GM21619 (cell line): ENCODE results near the gene PRKCQ.
"Not testable (repeated sequence)": the region's sequence is repeated elsewhere in the genome, so short reads cannot be mapped to it uniquely, and the experiment has no call there.

ENCODE experiments used
- ATAC-seq: cut with Tn5 transposase; IDR thresholded peaks from one replicate; pipeline ENCODE4 v1.9.1; 2021; ENCODE audit not compliant: unreplicated experiment

The PRKCQ gene

DNA sequence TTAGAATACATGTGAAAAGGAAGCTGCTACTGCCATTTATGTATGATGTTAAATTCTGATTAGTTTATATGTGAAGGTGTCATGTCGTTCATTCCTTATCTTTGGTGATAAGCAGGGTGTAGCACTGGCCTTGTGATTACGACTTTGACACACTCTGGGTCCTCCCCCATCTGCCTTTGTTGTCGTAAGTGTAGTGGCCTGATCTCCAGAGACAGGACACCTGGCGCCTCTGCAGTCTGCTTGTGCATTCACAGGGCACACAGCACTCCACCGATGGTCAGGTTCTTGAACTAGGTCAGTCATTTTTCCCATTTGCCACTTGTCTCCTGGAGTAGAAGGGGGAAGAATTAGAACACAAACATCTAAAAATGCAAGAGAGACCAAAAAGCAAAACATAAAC is 186.0 kb downstream of the PRKCQ start:
- no peak for ATAC-seq

DNA sequence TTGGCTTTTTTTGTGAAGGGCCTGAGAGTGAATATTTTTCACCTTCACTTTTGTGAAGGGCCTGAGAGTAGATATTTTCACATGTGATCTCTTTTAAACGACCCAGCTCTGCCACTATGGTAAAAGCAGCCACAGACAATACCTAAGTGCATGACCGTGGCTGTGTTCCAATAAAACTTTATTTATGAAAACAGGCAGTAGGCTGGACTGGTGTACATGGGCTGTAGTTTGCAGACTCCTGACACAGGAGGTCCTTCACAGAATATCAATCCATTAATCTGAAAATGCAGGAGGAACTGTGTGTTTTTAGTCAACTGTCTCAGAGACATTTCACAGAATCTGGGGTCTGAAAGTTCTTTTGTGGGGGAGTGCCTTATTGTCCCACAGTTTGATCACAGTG is 186.9 kb downstream of the PRKCQ start:
- ATAC-seq, result no peak

DNA sequence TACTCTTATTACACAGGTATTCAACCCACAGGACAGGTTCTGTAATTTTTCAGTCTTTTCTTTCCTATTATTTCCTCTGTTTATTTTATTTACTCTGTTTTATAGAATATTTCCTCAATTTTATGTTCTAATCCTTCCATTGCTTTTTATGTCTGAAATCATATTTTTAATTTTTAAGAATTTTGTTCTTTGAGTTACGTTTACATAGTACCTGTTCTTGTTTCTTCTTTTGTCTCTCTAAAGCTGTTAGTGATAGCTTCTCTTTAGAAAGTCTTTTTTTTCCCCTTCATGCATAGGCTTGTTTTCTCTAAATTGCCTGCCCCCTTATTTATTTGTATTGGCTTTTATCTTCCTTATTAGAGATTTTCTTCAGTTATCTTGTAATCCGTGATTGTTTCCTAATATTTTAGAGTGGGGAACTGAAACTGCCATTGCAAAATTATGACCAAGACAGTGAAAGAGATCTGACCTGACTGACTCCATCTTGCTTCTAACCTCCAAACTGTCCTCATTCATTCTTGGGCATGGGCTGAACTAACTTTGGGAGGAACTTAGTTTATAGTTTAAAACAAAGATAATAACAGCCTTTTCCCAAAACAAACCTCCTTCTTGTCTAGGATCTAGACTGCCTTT is 189.7 kb downstream of the PRKCQ start:
- no peak for ATAC-seq

DNA sequence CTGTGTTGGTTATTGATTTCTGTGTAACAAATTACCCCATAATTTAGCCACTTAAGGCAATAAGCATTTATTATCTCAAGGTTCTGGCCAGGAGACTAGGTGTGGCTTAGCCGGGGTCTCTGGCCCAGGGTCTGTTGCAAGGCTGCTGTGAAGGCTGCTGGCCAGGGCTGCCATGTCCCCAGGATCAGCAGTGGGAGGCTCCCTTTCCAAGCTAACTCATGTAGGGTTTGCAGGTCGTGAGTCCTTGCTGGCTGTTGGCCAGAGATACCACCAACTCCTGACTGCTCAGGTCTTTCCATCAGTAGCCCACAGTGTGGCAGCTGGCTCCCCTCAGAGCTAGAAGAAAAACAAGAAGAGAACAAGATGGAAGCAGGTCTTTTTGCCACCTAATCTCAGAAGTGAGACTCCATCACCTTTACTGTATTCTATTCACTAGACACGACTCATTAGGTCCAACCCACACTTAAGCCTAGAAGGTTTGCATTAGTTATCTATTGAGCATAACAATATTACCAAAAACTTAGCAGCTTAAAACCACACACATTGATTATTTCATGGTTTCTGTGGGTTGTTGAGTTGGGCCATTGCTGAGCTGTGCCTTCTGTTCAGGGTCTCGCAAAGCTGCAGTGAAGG is 191.7 kb downstream of the PRKCQ start:
- no peak for ATAC-seq

- no peak for ATAC-seq
These were observed 193.1 kb downstream of the PRKCQ start for GRCh38 chr10:6386960-6387359.

- no peak for ATAC-seq
These were observed 193.7 kb downstream of the PRKCQ start for GRCh38 chr10:6386346-6386745.

GRCh38 chr10:6385665-6386064 is 194.4 kb downstream of the PRKCQ start:
- ATAC-seq, result no peak

DNA sequence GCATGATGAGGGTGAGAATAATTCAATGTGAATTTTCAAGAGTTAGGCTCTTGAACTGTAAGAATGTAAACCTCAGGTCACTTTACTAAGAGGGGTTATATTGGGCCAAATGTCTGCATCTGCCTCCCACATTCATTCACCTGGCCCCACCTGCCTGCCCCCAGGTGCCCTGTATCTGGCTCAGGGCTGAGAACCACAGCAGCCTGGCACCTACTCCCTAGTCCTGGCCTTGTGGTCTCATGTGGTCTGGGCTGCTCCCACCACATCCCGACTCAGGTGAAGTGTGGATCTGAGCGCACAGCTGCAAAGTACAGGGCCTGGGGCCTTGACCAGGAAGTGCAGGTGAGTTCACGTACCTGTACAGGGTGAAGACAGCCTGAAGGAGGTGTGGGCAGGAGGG is 195.2 kb downstream of the PRKCQ start:
- no peak for ATAC-seq

DNA sequence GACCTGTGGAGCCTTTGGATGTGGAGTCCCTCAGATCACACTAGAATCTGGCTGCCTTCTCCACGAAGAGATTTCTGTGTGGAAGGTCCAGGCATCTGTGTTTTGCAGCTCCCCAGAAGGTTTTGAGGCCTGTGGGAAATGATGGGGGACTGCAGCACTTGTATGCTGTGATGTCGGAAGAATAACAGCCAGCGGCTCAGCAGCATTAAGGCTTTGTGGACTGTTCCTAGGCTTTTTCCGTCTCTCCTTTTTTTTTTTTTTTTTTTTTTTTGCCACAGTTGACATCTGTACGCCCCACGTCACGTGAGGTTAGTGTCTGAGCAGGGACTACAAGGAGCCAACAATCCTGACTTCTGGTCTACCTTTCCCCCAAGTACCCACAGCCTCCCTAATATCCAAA is 196.0 kb downstream of the PRKCQ start:
- ATAC-seq, result no peak

DNA sequence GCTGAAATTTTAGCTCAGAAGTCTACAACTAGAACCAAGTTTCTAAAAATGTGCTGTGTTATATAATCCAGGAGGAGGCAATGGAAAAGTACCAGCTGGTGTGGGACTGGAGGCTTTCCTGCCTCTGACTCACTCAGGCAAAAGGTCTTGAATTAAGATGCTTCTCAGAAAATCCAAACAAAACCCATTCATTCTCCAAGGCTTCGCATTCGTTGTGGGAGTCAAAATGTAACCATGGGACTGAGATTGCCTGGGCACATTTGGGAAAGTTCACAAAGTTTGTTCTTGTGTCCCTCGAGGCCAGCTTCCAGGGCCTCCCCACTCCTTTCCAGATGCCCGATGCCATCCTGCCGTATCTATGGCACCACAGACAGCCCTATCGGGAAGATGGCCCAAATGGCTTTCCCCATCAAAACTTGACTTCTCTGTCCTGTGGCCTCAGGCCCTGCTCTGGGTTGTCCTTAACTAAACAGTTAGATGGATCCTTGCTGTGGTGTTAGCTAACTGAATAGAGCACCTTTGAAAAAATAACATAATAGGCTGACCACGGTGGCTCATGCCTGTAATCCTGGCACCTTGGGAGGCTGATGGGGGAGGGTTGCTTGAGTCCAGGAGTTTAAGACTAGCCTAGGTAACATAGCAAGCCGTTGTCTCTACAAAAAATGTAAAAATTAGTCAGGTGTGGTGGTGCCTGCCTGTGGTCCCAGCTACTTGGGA is 196.8 kb downstream of the PRKCQ start:
- no peak for ATAC-seq

DNA sequence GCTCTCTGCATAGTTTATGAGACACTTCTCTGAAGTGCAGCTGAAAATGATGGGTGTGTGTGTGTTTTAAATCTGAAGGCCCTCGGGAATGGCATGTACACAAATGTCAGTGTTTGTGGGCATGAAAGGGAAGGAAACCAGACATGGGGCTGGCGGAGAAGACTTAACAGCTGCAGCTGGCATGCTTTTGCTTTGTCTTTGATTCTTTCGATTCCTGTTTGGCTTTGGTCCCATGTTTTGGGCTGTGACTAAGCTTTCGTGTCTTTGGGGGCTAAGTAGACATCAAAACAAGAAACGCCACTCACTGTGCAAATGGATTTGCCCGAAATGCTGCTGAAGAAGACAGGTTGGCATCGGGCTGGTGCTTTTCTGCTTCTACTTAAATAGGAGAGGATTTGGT is 198.0 kb downstream of the PRKCQ start:
- ATAC-seq, result peak; percentile 88

GRCh38 chr10:6380478-6380877 is 199.6 kb downstream of the PRKCQ start:
- not testable (repeated sequence) for ATAC-seq

DNA sequence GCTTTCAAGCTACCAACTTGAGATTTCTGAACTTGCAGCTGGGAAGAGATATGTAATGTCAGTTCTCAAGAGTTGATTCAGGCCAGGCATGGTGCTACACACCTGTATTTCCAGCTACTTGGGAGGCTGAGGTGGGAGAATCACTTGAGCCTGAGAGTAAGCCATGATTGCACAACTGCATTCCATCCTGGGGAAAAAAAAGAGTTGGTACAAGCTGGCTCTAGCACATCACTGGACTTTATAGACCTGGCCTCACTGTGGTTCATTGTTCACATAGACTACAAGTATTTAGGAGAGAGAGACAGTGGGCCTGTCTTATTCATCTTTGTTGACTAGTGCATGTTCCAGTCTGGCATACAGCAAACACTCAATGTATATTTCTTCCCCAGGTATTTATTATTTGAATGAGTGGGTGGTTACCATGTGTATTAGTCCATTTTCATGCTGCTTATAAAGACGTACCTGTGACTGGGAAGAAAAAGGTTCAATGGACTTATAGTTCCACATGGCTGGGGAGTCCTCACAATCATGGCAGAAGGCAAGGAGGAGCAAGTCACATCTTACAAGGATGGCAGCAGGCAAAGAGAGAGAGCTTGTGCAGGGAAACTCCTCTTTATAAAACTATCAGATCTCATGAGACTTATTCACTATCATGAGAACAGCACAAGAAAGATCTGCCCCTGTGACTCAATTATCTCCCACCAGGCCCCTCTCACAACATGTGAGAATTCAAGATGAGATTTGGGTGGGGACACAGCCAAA is 200.9 kb downstream of the PRKCQ start:
- no peak for ATAC-seq
